Smooth muscle cell of the coronary artery (primary cell): ENCODE data around the gene CD19. TPM values are rescaled to one million over a fixed set of nuclear protein-coding genes. Genes with fewer than 3 reads are reported as not detected.

ENCODE experiments used
- total RNA-seq: library from RNA; depleted of rRNA; stranded (reverse); fragments of >200 nt; gene quantifications from 2 replicates; pipeline ENCODE4 v1.2.3, GENCODE V29; 2014; ENCODE audit warnings: low replicate concordance

Gene CD19
- total RNA-seq: not detected in 2 replicates

GRCh38 chr16:28931801-28932225 is at the start of gene CD19:
Gene CD19, plus strand, starts transcription at chr16:28931971. Its CDS starts 30 bp downstream, at chr16:28932001.

GRCh38 chr16:28924762-28925385 is 6.9 kb upstream of the CD19 start, which contains the start of gene RABEP2:
Gene RABEP2, minus strand, starts transcription at chr16:28925238. Its CDS starts 75 bp downstream, at chr16:28925163.

DNA sequence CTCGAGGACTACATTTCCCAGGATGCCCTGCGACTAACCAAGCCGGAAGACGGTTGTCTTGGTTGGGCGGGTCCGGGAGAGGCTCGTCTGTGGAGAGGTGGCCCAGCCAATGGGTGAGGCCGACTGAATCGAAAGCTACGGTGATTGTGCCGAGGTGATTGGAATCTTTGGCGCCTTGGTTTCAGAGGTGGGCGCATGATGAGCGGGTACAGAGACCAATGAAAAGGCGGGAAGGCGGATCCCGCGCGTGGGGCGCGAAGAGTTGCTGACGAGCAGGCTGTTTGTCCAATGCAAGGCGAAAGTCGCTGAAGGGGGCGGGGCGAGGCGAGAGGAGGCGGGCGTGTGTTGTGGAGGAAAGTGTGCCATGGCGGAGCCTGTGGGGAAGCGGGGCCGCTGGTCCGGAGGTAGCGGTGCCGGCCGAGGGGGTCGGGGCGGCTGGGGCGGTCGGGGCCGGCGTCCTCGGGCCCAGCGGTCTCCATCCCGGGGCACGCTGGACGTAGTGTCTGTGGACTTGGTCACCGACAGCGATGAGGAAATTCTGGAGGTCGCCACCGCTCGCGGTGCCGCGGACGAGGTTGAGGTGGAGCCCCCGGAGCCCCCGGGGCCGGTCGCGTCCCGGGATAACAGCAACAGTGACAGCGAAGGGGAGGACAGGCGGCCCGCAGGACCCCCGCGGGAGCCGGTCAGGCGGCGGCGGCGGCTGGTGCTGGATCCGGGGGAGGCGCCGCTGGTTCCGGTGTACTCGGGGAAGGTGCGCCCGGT is 19.1 kb downstream of the CD19 start, which contains the start of gene NFATC2IP:
TSS of gene NFATC2IP (plus strand) at position 290 of the 762 bp plus-strand sequence. CDS start at position 365, 75 bp downstream.

DNA sequence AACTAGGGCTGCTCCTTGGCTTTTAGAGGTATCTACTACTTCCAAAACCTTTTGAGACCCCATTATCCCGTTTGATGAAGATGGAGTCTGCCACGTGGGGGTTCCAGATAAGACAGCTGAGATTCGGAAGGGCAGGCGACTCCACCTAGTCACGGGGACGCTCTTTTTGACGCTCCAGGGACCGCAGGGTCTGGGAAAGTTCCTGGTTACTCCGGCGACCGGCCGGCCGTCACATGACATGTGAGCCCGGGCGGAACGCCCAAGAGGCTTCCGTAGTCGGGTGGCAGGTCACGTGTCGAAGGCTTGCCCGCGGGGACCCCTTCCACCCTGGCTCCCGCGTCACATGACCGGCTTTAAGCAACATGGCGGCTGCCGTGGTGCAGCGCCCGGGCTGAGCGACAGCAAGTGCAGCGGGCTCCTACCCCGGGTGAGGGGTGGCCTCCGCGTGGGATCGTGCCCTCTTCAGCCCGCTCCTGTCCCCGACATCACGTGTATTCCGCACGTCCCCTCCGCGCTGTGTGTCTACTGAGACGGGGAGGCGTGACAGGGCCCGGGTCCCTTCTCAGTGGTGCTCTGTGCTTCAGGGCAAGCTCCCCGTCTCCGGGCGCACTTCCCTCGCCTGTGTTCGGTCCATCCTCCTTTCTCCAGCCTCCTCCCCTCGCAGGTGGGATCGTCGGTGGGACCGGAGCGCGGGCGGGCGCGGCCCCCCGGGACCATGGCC is 42.8 kb downstream of the CD19 start, which contains the start of gene SPNS1:
TSS of gene SPNS1 (plus strand) at position 342 of the 721 bp plus-strand sequence. CDS start at position 716, 374 bp downstream.

DNA sequence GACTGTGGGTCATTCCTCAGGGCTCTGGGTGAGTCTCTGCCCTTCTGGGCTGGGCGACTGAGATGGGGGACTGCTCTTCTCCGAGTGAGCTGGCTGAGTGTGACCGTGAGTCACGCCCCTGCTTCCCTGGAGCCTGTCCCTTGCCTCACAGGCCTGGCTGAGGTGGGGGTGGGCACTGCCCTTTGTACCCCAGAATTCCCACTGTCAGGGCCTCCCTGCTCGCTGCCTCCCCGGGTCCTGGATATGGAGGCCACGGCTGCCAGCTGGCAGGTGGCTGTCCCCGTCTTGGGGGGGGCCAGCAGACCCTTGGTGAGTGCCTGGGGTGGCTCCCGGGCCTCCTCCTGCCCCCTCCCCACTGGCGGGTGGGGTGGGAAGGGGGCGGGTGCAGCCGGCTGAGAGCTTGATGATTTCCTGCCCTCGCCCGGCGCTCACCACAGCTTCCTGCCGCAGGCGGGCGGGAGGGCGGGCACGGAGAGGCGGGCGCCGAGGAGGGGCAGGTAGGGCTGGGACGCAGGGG is 52.9 kb downstream of the CD19 start, which contains the start of gene LAT:
TSS of gene LAT (plus strand) at position 434 of the 517 bp plus-strand sequence. CDS start 366 bp downstream, outside the sequence.

Other genes with a start within 250 kb of the CD19 start
- gene EIF3C, start 220.5 kb upstream of the CD19 start, total RNA-seq: 158 and 350 TPM in 2 replicates
- 0.35 and 0.90 TPM in 2 replicates for gene NPIPB9, start 180.2 kb upstream of the CD19 start, total RNA-seq
- 23.2 and 31.5 TPM in 2 replicates for gene ATXN2L, start 109.0 kb upstream of the CD19 start, total RNA-seq
- gene TUFM, start 85.6 kb upstream of the CD19 start, total RNA-seq: 99.7 and 139 TPM in 2 replicates
- gene SH2B1, start 68.1 kb upstream of the CD19 start, total RNA-seq: 8.9 and 9.0 TPM in 2 replicates
- 0.08 and 0.23 TPM in 2 replicates for gene ATP2A1, start 53.5 kb upstream of the CD19 start, total RNA-seq
- gene RABEP2, start 6.7 kb upstream of the CD19 start, total RNA-seq: 24.8 and 25.3 TPM in 2 replicates
- 8.8 and 10.5 TPM in 2 replicates for gene NFATC2IP, start 19.0 kb downstream of the CD19 start, total RNA-seq
- 26.1 and 29.7 TPM in 2 replicates for gene SPNS1, start 42.8 kb downstream of the CD19 start, total RNA-seq
- 0.23 and 0.47 TPM in 2 replicates for gene LAT, start 53.1 kb downstream of the CD19 start, total RNA-seq